Activated CD4-positive, CD25-positive, alpha-beta regulatory T cell (primary cell): ENCODE results near the gene DBF4B.
"Not testable (repeated sequence)": the region's sequence is repeated elsewhere in the genome, so short reads cannot be mapped to it uniquely, and the experiment has no call there.

ENCODE experiments used
- DNase-seq, 4 experiments: peaks; one replicate each; lab custom pipeline; 2025; lab: John Stamatoyannopoulos, UW

Gene DBF4B

GRCh38 chr17:44708401-44709263, at the start of gene DBF4B:
TSS of gene DBF4B (plus strand) at chr17:44708665. CDS start at chr17:44708821, 156 bp downstream.
- DNase-seq = peak; percentile 54 to 64 (median 60)

- no peak for DNase-seq
Observed at GRCh38 chr17:44661835-44662234, 46.6 kb upstream of the DBF4B start.

GRCh38 chr17:44663095-44663494, 45.4 kb upstream of the DBF4B start:
- no peak for DNase-seq

- DNase-seq = no peak
Observed at GRCh38 chr17:44664867-44665266, 43.6 kb upstream of the DBF4B start.

- no peak for DNase-seq
Observed at GRCh38 chr17:44666006-44666405, 42.5 kb upstream of the DBF4B start.

GRCh38 chr17:44672479-44673093, 35.9 kb upstream of the DBF4B start:
- DNase-seq = no peak

GRCh38 chr17:44673893-44674292, 34.6 kb upstream of the DBF4B start:
- DNase-seq = no peak

- no peak for DNase-seq
Observed at GRCh38 chr17:44677136-44677535, 31.3 kb upstream of the DBF4B start.

- not testable (repeated sequence) for DNase-seq
Observed at GRCh38 chr17:44683303-44683702, 25.2 kb upstream of the DBF4B start.

- no peak for DNase-seq
Observed at GRCh38 chr17:44687756-44688155, 20.7 kb upstream of the DBF4B start.

- no peak for DNase-seq
Observed at GRCh38 chr17:44688200-44688599, 20.3 kb upstream of the DBF4B start.

- DNase-seq = no peak
Observed at GRCh38 chr17:44688675-44689476, 19.6 kb upstream of the DBF4B start.

- peak; percentile 79 to 84 (median 80) for DNase-seq
Observed at GRCh38 chr17:44689477-44690217, 18.8 kb upstream of the DBF4B start, which contains the start of gene CCDC43. TSS of gene CCDC43 (minus strand) at chr17:44689776. CDS start at chr17:44689753, 23 bp downstream.

- DNase-seq = not testable (repeated sequence)
Observed at GRCh38 chr17:44690746-44691306, 17.6 kb upstream of the DBF4B start.

- DNase-seq = no peak
Observed at GRCh38 chr17:44693609-44694008, 14.9 kb upstream of the DBF4B start.

- not testable (repeated sequence) for DNase-seq
Observed at GRCh38 chr17:44700288-44700687, 8.2 kb upstream of the DBF4B start.

GRCh38 chr17:44707755-44708400, 587 bp upstream of the DBF4B start:
- no peak for DNase-seq

GRCh38 chr17:44719444-44719843, 11.0 kb downstream of the DBF4B start:
- DNase-seq = no peak

GRCh38 chr17:44722254-44722653, 13.8 kb downstream of the DBF4B start:
- DNase-seq = no peak

- not testable (repeated sequence) for DNase-seq
Observed at GRCh38 chr17:44726121-44726520, 17.7 kb downstream of the DBF4B start.

- no peak for DNase-seq
Observed at GRCh38 chr17:44733753-44734152, 25.3 kb downstream of the DBF4B start.
